Kidney glomerular epithelial cell (primary cell): ENCODE data around the gene GMPR.

Experiments
- DNase-seq: peaks from one replicate; lab custom pipeline; 2025; lab: John Stamatoyannopoulos, UW

GMPR gene

GRCh38 chr6:16302721-16303552 is 64.5 kb downstream of the GMPR start:
- no peak for DNase-seq

GRCh38 chr6:16305246-16305725 is 66.9 kb downstream of the GMPR start:
- no peak for DNase-seq

GRCh38 chr6:16305788-16306187 is 67.4 kb downstream of the GMPR start:
- no peak for DNase-seq

GRCh38 chr6:16306334-16306733 is 67.9 kb downstream of the GMPR start:
- DNase-seq, result no peak

- DNase-seq, result no peak
Observed at GRCh38 chr6:16311763-16312162, 73.4 kb downstream of the GMPR start.

GRCh38 chr6:16313732-16314131 is 75.3 kb downstream of the GMPR start:
- no peak for DNase-seq

GRCh38 chr6:16314296-16314695 is 75.9 kb downstream of the GMPR start:
- no peak for DNase-seq

GRCh38 chr6:16316741-16317251 is 78.4 kb downstream of the GMPR start:
- DNase-seq, result peak; percentile 47

GRCh38 chr6:16318538-16318937 is 80.2 kb downstream of the GMPR start:
- DNase-seq, result peak; percentile 6

- DNase-seq, result no peak
Observed at GRCh38 chr6:16318953-16319720, 80.8 kb downstream of the GMPR start.

- peak; percentile 70 for DNase-seq
Observed at GRCh38 chr6:16319813-16320532, 81.6 kb downstream of the GMPR start.

- no peak for DNase-seq
Observed at GRCh38 chr6:16320533-16321340, 82.3 kb downstream of the GMPR start.

GRCh38 chr6:16321341-16321710 is 82.9 kb downstream of the GMPR start:
- DNase-seq, result no peak

- DNase-seq, result no peak
Observed at GRCh38 chr6:16321826-16322225, 83.4 kb downstream of the GMPR start.

- DNase-seq, result peak; percentile 71
Observed at GRCh38 chr6:16322666-16323312, 84.4 kb downstream of the GMPR start.

- no peak for DNase-seq
Observed at GRCh38 chr6:16324184-16324583, 85.8 kb downstream of the GMPR start.

GRCh38 chr6:16324606-16325225 is 86.3 kb downstream of the GMPR start:
- no peak for DNase-seq

- DNase-seq, result no peak
Observed at GRCh38 chr6:16326531-16326930, 88.1 kb downstream of the GMPR start.

- DNase-seq, result no peak
Observed at GRCh38 chr6:16326971-16327776, 88.8 kb downstream of the GMPR start.
